ENCODE measurements around the gene PNPLA3.

Gene PNPLA3

DNA sequence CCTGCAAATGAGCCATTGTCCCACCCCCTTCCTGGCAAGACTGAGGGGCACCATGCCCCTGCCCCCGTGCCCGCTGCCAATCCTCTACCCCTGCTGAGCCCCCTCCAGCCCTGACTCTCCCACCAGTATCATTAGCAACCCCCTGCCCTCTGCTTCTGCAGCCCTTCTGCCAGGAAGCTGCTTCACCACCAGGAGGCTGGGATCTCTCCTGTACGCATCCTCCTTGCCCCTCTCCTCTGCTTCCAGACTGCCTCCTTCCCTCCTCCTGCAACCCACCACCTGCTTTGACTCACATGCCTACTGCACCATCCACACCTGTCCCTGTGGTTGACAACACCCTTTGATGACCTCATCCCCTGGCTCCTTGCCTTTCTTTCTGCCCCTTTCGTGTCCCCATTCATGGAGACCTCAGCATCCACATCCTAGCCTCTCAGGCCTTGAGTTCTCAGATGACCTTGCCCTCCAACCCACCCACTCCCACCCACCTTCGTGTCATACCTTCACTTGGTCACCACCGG is 13.4 kb upstream of the PNPLA3 start:
- TF ChIP-seq, protein P1, sequence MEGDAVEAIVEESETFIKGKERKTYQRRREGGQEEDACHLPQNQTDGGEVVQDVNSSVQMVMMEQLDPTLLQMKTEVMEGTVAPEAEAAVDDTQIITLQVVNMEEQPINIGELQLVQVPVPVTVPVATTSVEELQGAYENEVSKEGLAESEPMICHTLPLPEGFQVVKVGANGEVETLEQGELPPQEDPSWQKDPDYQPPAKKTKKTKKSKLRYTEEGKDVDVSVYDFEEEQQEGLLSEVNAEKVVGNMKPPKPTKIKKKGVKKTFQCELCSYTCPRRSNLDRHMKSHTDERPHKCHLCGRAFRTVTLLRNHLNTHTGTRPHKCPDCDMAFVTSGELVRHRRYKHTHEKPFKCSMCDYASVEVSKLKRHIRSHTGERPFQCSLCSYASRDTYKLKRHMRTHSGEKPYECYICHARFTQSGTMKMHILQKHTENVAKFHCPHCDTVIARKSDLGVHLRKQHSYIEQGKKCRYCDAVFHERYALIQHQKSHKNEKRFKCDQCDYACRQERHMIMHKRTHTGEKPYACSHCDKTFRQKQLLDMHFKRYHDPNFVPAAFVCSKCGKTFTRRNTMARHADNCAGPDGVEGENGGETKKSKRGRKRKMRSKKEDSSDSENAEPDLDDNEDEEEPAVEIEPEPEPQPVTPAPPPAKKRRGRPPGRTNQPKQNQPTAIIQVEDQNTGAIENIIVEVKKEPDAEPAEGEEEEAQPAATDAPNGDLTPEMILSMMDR (conservative IDR thresholded peaks at IDR 0.05; ENCODE audit: low read depth, low read length), result no peak
- H3K4me3 ChIP-seq (ENCODE audit: low read depth, low read length), result no peak overlapping the region
- DNase-seq (ENCODE audit: low read depth), result no peak

- TF ChIP-seq, protein P1 (conservative IDR thresholded peaks at IDR 0.05; ENCODE audit: low read depth, low read length), result no peak
- H3K4me3 ChIP-seq (ENCODE audit: low read depth, low read length), result no peak overlapping the region
- DNase-seq (ENCODE audit: low read depth), result no peak
Observed at GRCh38 chr22:43911351-43911750, 12.3 kb upstream of the PNPLA3 start.

DNA sequence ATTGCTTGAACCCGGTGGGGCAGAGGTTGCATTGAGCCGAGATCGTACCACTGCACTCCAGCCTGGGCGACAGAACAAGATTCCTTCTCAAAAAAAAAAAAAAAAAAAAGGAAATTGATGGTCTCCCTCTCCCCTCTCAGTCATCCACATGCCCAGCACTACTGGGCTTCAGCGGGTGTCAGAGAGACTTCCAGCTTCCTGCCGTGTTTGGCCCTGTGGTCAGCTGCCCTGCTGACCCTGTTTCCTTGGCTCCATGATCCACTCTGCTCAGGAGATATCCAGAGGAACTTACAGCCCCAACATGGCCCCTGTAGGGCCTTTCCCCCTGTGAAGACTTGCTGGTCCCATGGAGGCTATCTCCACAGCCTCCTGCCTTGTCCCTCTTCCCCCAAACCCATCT is 6.1 kb upstream of the PNPLA3 start:
- no peak for DNase-seq (ENCODE audit: low read depth)
- no peak overlapping the region for H3K4me3 ChIP-seq (ENCODE audit: low read depth, low read length)
- TF ChIP-seq, protein P1 (conservative IDR thresholded peaks at IDR 0.05; ENCODE audit: low read depth, low read length), result no peak

- DNase-seq (ENCODE audit: low read depth), result peak; percentile 40
- H3K4me3 ChIP-seq (ENCODE audit: low read depth, low read length), result no peak overlapping the region
- TF ChIP-seq, protein P1 (conservative IDR thresholded peaks at IDR 0.05; ENCODE audit: low read depth, low read length), result no peak
Observed at GRCh38 chr22:43919106-43919973, 4.3 kb upstream of the PNPLA3 start.

- no peak overlapping the region for H3K4me3 ChIP-seq (ENCODE audit: low read depth, low read length)
- DNase-seq (ENCODE audit: low read depth), result peak; percentile 38
- TF ChIP-seq, protein P1 (conservative IDR thresholded peaks at IDR 0.05; ENCODE audit: low read depth, low read length), result no peak
Observed at GRCh38 chr22:43921370-43921769, 2.2 kb upstream of the PNPLA3 start.

DNA sequence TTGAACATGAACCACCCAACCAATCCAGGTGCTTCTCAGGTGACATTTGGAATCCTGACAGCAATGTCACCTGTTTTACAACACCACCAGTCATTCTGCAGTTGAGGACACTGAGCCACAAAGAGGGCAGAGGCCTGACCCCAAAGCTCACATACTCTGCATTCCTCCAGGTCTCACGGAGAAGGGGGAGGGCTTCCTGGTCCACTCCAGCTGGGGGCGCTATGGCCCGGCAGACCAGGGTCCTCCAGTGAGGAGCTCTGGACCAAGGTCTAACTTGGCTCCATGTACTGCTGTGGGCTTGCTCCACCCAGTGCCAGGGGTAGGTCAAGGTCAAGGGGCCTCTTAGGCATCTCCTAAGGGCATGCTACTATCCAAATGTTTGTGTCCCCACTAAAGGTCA is 1.5 kb upstream of the PNPLA3 start:
- H3K4me3 ChIP-seq (ENCODE audit: low read depth, low read length), result no peak overlapping the region
- TF ChIP-seq, protein P1 (conservative IDR thresholded peaks at IDR 0.05; ENCODE audit: low read depth, low read length), result peak; percentile 25
- no peak for DNase-seq (ENCODE audit: low read depth)

DNA sequence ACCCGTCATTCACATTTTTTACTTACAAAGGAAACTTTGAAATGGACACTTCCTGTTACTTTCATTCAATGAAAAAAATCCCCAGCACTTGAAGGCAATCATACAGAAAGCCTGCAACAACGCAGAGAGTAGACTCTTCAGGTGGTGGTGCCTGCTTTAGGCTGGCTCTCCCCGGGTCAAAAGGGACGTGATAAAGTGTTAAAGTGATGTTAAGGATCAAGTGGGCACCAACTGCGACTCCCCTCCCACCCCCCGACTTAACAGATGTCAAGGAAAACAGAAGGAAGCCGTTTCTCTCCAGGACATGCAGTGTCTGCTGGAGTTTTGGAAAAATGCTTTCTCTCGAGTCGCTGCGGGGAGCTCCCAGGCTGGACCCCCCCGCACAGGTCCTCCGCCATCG is 414 bp upstream of the PNPLA3 start:
- peak overlapping the region; percentile 72 for H3K4me3 ChIP-seq (ENCODE audit: low read depth, low read length)
- peak; percentile 44 for DNase-seq (ENCODE audit: low read depth)
- TF ChIP-seq, protein P1 (conservative IDR thresholded peaks at IDR 0.05; ENCODE audit: low read depth, low read length), result no peak
